ENCODE measurements around the gene MTX3.

DNA sequence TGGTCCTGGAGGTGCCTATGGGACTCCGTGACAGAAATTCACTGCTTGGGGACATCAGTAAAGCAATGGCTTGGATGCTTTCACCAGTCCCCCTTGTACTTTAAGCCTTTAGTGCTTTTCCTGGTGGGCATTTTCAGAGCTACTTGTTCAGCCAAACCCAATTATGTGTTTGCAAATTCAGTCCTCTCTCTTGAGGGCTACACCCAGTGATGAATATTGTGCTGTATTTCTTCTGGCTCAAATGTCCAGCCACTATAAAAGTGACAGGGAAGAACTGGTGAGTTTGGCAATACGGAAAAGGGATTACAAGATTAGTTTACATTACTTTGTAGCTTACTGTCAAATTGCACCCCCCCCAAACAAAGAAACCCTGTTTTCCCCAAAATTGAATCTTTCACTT, 48.6 kb upstream of the MTX3 start:
- TF ChIP-seq, protein P1, sequence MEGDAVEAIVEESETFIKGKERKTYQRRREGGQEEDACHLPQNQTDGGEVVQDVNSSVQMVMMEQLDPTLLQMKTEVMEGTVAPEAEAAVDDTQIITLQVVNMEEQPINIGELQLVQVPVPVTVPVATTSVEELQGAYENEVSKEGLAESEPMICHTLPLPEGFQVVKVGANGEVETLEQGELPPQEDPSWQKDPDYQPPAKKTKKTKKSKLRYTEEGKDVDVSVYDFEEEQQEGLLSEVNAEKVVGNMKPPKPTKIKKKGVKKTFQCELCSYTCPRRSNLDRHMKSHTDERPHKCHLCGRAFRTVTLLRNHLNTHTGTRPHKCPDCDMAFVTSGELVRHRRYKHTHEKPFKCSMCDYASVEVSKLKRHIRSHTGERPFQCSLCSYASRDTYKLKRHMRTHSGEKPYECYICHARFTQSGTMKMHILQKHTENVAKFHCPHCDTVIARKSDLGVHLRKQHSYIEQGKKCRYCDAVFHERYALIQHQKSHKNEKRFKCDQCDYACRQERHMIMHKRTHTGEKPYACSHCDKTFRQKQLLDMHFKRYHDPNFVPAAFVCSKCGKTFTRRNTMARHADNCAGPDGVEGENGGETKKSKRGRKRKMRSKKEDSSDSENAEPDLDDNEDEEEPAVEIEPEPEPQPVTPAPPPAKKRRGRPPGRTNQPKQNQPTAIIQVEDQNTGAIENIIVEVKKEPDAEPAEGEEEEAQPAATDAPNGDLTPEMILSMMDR (IDR thresholded peaks at IDR 0.05; ENCODE audit: extremely low read depth in 1 of 2, insufficient read depth in 1 of 2, low read depth in 1 of 2, low read length in 2 of 2) = no peak
- no peak for TF ChIP-seq POLR2AphosphoS5 (IDR thresholded peaks at IDR 0.05; ENCODE audit: insufficient read depth, low read depth, low read length)
- TF ChIP-seq POLR2A (IDR thresholded peaks at IDR 0.05; ENCODE audit: low read depth, low read length) = no peak
- TF ChIP-seq EZH2 (IDR thresholded peaks at IDR 0.05; ENCODE audit: borderline replicate concordance, low read depth, low read length, severe bottlenecking) = no peak
